Measurements from ENCODE around the gene BAZ2B.
"Not testable (repeated sequence)": the region's sequence is repeated elsewhere in the genome, so short reads cannot be mapped to it uniquely, and the experiment has no call there.

Gene BAZ2B

DNA sequence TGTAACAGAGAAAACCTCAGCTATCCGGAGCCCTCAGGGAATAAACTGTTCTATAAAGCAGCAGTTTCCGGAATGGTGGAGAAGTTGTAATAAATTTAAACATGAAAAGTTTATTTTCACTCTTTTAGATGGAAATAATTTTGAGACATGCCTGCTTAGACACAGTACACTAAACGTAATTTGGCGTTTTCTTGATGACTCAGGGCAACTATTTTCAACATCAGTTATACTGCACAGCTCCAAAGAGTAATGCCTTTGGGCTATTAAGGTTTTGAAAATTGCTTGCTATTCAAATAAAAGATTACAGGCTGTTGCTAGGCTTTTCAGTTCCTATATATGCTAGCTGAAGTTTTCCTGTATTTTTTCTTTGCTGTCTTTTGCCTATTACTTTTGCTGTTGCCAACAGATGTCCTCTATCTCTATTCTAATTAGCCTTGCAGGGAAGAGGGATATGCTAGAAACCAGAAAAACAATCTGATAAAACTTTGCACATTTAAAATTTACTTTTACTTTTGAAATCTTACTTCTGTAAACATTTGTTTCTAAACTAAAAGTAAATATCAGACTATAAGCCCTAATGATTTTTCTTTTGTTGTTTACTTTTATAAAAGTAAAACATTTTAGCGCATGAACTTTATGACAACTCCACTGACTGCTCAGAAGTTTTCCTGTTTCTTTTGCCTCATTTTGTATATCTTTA is 216.5 kb downstream of the BAZ2B start:
- FAIRE-seq, result peak; percentile 98

DNA sequence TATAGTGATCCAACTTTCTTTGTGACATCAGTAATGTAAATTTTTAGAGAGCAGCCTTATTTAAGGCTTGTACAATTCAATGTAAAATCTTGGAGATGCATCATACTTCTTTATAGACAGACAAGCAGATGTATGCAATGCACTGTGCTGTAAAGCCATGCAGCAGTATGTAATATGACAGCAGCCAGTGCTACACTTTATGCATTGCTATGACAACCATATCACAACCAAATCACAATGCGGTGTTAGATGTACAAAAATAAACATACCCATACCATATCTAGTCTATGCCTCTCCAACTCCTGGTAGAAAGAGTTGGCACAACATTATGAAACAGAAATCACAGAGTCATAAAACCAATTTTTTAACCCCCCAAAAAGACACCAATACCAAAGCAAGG is 219.5 kb downstream of the BAZ2B start:
- FAIRE-seq, result no peak

DNA sequence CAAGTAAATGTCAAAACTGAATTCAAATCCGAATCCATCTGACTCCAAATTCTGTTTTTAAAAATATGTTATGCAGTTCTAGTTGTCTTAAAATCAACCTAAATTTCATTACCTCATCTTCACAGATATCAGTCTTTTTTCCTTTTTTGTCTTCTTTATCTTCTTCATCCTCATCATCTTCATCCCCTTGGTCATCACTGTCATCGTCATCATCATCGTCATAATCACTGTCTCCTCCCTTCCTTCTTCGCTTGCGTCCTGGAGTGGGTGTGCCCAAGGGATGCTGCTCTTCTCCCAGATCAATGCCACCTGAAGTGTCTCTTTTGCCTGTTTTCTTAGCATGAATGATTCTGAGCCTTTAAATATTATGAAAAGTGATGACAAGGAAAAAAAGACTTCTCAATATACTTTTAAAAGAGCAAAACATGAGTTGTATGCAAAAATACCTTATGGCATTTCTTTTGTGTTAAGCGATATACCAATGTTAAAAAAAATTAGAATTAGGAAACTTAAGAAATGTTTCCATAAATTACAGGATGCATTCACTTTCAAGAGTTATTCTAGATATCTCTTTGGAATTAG is 233.8 kb downstream of the BAZ2B start:
- FAIRE-seq, result no peak

DNA sequence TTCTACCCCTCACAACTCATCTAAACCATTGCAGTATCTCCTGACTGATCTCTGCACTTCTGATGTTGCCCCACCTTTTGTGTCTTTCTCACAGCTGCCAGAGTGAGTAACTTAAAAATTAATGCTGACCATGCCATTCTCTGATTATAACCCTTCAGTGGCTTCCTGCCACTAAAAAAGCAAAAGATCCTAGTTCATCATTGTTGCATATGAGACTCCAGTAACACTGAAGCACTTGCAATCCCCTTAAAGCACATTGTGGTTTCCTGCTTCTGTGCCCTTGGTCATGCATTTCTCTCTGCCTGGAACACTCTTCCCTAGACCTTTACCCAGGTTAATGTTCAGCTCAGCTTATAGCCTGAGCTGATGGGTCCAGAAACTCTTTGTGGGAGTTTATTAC is 234.8 kb downstream of the BAZ2B start:
- no peak for FAIRE-seq

DNA sequence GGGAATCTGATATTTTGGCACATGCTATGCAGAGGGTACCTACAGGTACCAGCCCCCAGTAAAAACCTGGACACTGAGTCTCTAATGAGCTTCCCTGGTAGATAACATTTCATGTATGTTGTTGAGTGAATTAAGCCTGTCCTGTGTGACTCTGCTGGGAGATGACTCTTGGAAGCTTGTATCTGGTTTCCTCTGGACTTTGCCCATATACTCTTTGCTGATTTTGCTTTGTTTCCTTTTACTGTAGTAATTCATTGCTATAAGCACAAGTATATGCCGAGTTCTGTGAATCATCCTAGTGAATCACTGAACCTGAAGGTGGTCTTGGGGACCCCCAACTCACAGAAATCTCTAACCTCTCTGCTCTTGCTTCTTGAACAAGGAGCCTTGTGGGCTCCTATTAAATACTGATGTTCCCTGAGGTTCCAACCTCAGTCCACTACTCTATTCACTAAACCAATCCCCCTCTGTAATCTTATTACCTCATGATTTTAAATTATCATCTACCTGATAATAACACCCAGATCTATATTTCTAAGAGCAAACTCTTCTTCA is 235.6 kb downstream of the BAZ2B start:
- FAIRE-seq, result no peak

DNA sequence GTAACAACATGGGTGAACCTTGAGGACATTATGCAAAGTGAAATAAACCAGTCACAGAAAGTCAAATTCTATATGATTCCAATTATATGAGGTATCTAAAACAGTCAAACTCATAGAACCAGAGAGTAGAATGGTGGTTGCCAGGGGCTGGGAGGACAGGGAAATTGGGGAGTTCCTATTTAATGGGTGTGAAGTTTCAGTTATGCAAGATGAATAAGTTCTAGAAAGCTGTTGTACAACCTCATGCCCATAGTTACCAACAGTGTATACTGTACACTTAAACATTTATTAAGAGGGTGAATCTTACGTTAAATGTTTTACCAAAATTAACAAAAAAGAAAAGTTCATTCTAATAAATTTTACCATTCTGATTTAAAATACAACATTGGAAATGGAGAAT is 237.2 kb downstream of the BAZ2B start:
- no peak for FAIRE-seq

DNA sequence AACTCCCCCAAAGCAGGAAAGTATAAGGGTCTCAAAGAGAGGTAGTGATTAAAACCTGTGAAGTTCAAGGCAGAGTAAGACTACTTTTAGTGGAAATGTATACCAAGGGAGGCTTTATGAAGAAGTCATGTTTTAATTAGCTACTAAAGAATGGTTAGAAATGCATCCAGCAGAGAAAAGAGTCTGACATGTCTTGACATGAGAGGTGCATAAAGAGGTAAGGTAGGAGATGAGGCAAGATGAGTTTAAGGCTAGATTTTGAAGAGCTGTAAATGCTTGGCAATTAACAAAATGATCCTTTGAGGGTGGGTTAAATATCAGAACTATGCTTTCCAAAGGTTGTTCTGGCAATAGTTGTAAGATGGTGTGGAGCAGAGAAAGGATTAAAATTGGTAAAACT is 241.1 kb downstream of the BAZ2B start:
- no peak for FAIRE-seq

DNA sequence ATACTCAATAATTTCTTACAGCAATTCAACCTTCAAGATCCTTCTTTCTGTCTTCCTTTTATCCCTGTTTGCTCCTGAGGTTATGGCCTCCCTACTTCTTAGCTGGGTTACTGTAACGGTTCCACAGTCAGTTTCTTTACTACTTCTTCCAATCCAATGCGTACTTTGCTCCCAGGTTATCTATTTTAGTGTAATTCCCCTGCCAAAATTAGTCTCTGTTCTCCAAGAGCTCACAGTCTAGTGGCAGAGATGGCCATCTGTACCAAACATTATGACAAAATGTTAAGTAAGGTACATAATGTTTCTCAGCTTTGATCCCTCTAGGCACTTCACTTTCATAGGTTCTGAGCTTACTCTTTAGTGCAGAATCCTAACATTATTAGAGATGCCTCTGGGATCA is 244.8 kb downstream of the BAZ2B start:
- no peak for FAIRE-seq

DNA sequence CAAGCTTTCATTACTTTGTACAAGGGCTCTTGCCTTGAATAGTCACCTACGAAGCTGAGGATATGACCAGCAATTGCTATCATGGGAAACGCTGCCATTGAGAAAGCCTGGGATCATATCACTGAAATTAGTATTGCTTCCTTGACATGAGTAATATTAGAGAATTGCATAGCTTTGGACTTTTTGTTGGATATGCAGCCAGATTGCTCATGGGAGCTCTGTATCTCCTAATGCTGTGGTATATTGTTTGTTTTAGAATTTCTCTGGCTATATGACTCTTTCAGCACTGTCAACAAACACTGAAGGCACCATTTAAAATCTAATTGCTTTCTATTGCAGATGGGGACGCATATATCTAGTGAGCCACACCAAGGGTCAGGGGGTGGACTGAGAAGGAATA is 249.8 kb downstream of the BAZ2B start:
- FAIRE-seq, result no peak

DNA sequence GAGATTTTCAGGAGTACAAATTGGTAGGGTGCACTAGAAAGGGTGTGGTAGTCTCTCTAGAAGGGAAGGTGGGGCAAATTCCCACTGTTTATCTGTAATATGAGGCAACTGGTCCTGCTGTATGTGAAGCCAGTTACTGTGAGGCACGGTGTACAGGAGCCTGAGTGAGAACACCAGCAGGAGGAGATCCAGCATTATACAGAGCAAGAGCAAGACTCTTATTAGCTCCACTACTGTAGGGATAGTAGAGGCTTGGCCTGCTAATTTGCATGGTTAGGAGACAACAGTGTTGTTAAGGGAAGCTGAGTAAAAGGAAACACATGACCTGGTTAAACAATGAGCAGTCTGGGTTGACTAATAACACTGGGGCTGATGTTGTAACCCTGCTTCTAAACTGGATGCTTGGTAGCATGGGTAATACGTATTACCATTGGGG is 253.5 kb downstream of the BAZ2B start:
- FAIRE-seq, result no peak

DNA sequence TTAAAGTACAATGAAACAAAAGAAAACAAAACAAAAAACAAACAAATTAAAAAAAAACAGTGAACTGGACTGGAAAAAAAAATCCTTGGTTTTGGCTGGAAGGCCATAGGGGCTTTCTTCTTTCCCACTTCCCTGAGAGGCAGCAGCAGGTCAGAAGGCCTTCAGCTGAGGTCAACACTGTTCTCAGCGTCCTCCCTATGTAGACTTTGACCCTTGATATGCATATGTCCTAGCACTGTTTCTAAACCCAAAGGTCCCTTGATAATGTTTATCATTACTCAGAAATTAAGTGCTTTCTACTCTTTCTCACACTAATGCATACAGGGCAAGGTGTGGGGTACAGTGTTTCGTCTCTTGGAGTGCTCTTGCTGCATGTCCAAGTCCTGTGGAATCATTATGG is 254.3 kb downstream of the BAZ2B start:
- FAIRE-seq, result no peak

DNA sequence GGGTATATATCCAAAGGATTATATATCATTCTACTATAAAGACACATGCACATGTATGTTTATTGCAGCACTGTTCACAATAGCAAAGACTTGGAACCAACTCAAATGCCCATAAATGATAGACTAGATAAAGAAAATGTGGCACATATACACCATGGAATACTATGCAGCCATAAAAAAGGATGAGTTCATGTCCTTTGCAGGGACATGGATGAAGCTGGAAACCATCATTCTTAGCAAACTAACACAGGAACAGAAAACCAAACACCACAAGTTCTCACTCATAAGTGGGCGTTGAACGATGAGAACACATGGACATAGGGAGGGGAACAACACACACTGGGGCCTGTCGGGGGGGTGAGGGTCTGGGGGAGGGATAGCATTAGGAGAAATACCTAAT is 254.7 kb downstream of the BAZ2B start:
- not testable (repeated sequence) for FAIRE-seq

DNA sequence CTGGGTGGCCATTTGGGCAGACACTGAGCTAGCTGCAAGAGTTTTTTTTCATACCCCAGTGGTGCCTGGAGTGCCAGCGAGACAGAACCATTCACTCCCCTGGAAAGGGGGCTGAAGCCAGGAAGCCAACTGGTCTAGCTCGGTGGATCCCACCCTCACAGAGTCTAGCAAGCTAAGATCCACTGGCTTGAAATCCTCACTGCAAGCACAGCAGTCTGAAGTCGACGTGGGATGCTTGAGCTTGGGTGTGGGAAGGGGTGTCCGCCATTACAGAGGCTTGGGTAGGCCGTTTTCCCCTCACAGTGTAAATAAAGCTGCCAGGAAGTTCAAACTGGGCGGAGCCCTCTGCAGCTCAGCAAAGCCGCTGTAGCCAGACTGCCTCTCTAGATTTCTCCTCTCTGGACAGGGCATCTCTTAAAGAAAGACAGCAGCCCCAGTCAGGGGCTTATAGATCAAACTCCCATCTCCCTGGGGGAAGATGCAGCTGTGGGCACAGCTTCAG is 260.2 kb downstream of the BAZ2B start:
- FAIRE-seq, result no peak

DNA sequence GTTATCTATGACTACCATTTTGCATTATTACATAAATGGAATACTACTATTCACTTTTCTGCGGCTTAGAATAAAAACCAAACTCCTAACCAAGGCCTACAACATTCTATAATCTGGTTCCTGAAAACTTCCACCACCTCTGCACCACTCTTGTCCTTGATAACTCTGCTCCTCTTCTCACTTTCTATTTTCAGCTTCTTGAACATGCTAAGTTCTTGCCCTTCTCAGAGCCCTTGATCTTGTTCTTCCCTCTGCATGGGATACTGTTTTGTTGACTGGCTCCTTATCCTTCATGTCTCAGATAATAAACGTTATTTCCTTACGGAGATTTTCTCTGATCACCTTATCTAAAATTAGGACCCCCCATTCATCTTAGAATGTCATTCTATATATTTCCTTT is 264.4 kb downstream of the BAZ2B start:
- FAIRE-seq, result no peak

DNA sequence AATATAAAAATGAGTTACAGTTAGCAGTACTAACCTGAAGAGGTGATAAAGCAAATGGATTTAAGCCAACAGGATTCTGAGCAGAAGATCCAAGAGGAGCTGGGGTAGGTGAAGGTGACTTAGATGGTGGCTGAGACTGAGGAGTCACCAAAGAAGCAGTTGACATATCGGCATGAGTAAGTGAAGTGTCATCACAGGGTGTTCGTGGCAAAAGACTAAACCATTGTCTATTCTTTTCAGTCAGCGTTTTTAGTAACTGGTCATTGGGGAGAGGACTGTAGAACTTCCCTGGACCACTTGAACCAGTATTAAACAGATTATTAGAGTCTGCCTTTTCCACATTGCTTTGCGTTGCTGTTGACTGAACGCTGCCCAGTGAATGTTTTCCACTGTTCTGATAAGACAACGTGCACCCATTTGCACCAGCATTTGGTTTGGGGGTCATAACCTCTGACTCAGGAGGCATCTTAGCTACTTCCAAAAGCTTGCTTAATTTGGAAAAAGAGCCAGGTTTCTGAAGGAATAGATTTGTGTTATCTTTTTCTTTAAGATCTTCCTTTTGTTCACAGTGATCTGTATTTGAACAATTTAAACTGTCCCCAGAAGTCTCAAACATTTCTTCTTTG is 266.6 kb downstream of the BAZ2B start:
- no peak for FAIRE-seq

DNA sequence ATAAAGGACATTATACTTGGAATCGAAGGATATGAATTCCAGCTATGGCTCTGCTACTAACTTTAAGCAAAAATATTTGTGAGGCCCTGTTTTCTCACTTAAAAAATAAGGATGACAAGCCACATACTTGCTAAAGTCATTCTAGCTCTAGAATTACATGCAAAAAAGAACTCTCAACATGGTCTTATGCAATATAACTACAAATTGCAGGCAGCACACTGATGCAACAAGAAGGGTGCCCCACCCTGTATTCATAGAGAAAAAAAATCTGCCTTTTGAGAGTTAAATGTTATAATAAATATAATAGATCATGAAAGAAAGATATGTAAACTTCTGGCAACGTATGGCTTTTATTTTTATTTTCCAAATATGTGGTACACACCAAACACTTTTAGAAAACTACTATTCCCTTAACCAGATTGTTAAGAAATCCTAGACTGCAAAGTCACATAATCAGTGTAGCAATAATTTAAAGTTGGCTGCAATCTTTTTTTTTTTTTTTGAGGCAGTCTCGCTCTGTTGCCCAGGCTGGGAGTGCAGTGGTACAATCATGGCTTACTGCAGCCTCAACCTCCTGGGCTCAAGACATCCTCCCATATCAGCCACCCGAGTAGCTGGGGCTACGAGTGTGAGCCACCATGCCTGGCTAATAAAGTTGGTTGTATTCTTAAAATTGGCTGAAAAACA is 289.6 kb downstream of the BAZ2B start:
- FAIRE-seq, result no peak

DNA sequence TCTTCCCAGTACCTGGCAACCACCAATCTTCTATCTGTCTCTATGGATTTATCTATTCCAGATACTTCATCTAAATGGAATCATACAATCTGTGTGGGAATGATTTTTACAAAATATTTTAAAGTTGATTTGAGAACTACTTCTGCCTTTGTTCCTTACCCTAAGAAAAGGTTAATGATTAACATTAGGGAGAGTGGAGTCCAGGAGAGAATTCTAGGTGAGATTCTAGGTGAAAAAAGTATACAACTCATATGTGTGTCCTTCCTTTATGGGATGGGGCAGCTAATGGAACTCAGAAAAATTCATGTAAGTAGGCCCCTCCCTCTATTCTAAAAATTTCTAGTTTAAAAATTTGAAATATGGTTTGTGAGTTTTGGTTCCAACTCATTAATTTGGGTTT is 293.9 kb downstream of the BAZ2B start:
- FAIRE-seq, result peak; percentile 13

DNA sequence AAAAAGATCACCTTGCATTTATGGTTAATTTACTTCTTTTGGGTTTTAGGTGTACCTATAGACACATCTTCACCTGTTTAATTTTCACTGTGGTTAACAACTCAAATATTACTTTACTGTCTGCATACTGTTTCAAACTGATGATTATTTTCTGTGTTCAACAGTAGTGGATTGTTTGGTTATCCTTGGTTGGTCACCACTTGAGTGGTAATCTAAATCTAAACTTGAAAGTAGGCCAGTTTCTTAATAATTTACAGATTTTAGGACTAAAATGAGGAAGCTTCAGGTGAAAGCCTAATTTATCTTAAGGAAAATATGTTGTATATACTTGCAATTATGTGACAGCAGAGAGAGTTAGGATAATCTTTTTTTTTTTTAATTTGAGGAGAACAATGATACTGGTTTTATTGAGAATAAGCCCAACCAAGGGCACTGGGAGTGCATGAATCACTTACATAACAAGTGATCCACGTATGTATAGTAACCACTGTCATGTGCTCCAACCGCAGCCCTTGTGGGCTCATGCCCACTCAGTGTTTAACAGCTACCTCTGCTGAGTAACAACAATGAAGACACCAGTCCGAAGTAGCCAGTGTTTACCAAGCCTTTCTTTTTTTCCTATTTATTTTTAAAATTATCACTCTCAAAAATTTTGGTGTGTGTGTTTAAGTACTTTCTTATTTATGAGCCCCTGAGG is 298.8 kb downstream of the BAZ2B start:
- FAIRE-seq, result no peak

DNA sequence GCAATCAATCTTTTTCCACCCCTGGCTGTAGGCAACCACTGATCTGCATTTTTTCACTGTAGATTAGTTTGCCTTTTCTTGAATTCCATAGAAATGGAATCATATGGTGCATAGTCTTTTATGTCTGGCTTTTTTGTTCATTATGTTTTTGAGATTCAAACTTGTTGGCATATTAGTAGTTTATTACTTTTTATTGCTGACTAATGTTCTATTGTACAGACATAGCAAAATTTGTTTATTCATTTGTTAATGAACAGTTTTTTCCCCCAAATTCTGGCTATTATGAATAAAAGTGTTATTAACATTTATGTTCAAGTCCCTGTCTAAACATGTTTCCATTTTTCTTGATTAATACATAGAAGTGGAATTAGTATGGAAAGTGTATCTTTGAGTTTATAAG is 308.4 kb downstream of the BAZ2B start:
- no peak for FAIRE-seq

DNA sequence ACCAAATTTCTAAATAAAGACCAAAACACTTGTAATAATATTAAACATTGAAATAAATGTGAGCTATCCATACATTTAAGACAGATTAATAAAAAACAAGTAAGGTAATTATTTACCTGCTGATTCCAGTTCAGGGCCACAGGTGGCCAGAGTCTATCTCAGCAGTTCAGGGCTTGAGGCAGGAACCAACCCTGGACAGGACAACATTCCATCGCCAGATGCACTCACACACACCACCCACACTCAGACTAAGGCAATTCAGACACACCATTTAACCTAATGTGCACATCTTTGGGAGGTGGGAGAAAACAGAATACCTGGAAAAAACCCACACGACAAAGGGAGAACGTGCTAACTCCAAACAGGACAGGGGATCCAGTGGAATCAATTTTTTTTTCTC is 315.8 kb downstream of the BAZ2B start:
- FAIRE-seq, result no peak

DNA sequence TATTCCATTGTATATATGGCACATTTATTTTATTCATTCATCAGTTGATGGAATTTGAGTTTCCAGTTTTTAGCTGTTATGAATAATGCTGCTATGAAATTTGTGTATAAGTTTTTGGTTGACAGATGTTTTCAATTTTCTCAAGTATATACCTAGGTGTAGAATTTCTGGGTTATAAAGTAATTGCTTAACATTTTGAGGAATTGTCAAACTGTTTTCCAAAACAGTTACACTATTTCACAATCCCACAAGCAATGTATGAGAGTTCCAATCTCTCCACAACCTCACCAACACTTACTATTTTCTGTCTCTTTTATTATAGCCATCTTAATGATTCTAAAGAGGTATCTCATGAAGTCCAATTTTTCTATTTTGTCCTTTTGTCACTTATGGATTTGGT is 317.4 kb downstream of the BAZ2B start:
- no peak for FAIRE-seq

DNA sequence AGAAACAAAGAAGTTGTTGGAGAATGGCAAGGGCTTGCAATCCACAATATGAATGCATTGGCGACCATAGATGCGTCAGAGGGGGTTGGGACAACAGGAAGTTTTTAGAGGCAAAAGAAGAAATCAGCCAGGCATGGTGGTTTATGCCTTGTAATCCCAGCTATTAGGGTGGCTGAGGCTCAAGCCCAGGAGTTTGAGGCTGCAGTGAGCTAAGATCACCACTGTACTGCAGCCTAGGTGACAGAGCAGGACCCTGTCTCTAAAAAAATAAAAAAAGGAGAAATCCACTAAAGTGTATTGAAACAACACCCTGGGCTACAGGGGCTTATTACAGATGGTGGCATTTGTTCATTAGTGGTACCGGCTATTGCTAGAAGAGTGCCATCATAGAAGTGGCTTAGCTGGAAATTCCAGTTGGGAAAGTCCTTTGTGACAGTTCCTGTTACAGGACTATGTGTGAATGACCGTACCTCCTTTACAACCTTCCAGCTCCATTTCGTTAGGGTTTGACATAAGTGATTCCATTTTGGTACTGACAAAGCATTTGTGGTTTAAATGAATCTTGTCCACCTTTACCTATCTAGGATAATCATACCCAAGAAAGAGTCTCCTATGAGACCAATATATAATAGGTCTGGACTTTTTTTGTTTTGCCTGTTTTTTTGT is 319.2 kb downstream of the BAZ2B start:
- FAIRE-seq, result no peak
